Measurements from ENCODE around the gene RIPK4.

Gene RIPK4

GRCh38 chr21:41767606-41768436, 969 bp upstream of the RIPK4 start:
- peak; percentile 54 for DNase-seq

GRCh38 chr21:41765973-41766882, 624 bp downstream of the RIPK4 start:
- peak; percentile 56 for DNase-seq

- DNase-seq, result peak; percentile 45
Observed at GRCh38 chr21:41765420-41765821, 1.4 kb downstream of the RIPK4 start.

- DNase-seq, result peak; percentile 51
Observed at GRCh38 chr21:41764558-41765419, 2.1 kb downstream of the RIPK4 start.

- DNase-seq, result peak; percentile 32
Observed at GRCh38 chr21:41763996-41764395, 2.9 kb downstream of the RIPK4 start.

- peak; percentile 95 for DNase-seq
Observed at GRCh38 chr21:41763398-41763931, 3.4 kb downstream of the RIPK4 start.

- DNase-seq, result peak; percentile 41
Observed at GRCh38 chr21:41762753-41763152, 4.1 kb downstream of the RIPK4 start.

GRCh38 chr21:41761934-41762635, 4.8 kb downstream of the RIPK4 start:
- peak; percentile 70 for DNase-seq

- peak; percentile 82 for DNase-seq
Observed at GRCh38 chr21:41761211-41761933, 5.5 kb downstream of the RIPK4 start.

GRCh38 chr21:41760411-41760810, 6.4 kb downstream of the RIPK4 start:
- DNase-seq, result no peak

GRCh38 chr21:41759926-41760325, 6.9 kb downstream of the RIPK4 start:
- DNase-seq, result no peak

GRCh38 chr21:41759214-41759840, 7.5 kb downstream of the RIPK4 start:
- DNase-seq, result no peak

- DNase-seq, result no peak
Observed at GRCh38 chr21:41758550-41758949, 8.3 kb downstream of the RIPK4 start.

GRCh38 chr21:41755934-41756773, 10.7 kb downstream of the RIPK4 start:
- no peak for DNase-seq

GRCh38 chr21:41755258-41755933, 11.5 kb downstream of the RIPK4 start:
- no peak for DNase-seq

GRCh38 chr21:41754479-41754891, 12.4 kb downstream of the RIPK4 start:
- DNase-seq, result peak; percentile 83

GRCh38 chr21:41753006-41753898, 13.6 kb downstream of the RIPK4 start:
- DNase-seq, result no peak

- DNase-seq, result peak; percentile 90
Observed at GRCh38 chr21:41752231-41752681, 14.6 kb downstream of the RIPK4 start.
